Mucosa of rectum (tissue), 2 donors: ENCODE measurements around the gene PYGO1.

Source experiments
- H3K27ac ChIP-seq, 2 donors: one replicate each; pipeline ENCODE4 v1.7.0; 2013; ENCODE audit warnings: inconsistent platforms in 2 of 2, low read depth in 2 of 2, low read length in 2 of 2
- H3K27me3 ChIP-seq, 2 donors: one replicate each; pipeline ENCODE4 v1.7.0; 2013; ENCODE audit warnings: low read length in 2 of 2; ENCODE audit not compliant: control insufficient read depth in 2 of 2, insufficient read depth in 2 of 2
- H3K36me3 ChIP-seq, 2 donors: one replicate each; pipeline ENCODE4 v1.7.0; 2013; ENCODE audit warnings: low read length in 2 of 2; ENCODE audit not compliant: control insufficient read depth in 2 of 2, insufficient read depth in 2 of 2
- H3K4me1 ChIP-seq, 2 donors: one replicate each; pipeline ENCODE4 v1.7.0; 2013; ENCODE audit warnings: low read length in 2 of 2, mild to moderate bottlenecking in 1 of 2; ENCODE audit not compliant: control insufficient read depth in 2 of 2, insufficient read depth in 2 of 2
- H3K4me3 ChIP-seq, 2 donors: one replicate each; pipeline ENCODE4 v1.7.0; 2013; ENCODE audit warnings: low read length in 2 of 2
- H3K9ac ChIP-seq, 2 donors: one replicate each; pipeline ENCODE4 v1.7.0; 2013; ENCODE audit warnings: low read length in 2 of 2, low read depth in 1 of 2, mild to moderate bottlenecking in 1 of 2
- H3K9me3 ChIP-seq, 2 donors: one replicate each; pipeline ENCODE4 v1.7.0; 2013; ENCODE audit warnings: low read length in 2 of 2; ENCODE audit not compliant: control insufficient read depth in 2 of 2
- donor health status: healthy.
- donor health status: Normal muscosa, but diverticular disease.

The PYGO1 gene

GRCh38 chr15:55576943-55577342 is 11.2 kb downstream of the PYGO1 start:
- no peak overlapping the region for H3K9ac ChIP-seq
- H3K4me1 ChIP-seq = no peaks in the 10 kb centered on the region
- no peak overlapping the region for H3K4me3 ChIP-seq
- no peaks in the 10 kb centered on the region for H3K9me3 ChIP-seq
- H3K27ac ChIP-seq = no peak overlapping the region
- H3K27me3 ChIP-seq = peaks cover 0 to 2% of the 10 kb centered on the region in 2 donors
- no peaks in the 10 kb centered on the region for H3K36me3 ChIP-seq

- H3K4me3 ChIP-seq = no peak overlapping the region
- no peak overlapping the region for H3K27ac ChIP-seq
- H3K36me3 ChIP-seq = no peaks in the 10 kb centered on the region
- no peaks in the 10 kb centered on the region for H3K27me3 ChIP-seq
- H3K9ac ChIP-seq = no peak overlapping the region
- no peaks in the 10 kb centered on the region for H3K4me1 ChIP-seq
- H3K9me3 ChIP-seq = no peaks in the 10 kb centered on the region
Observed at GRCh38 chr15:55574096-55574495, 14.0 kb downstream of the PYGO1 start.

GRCh38 chr15:55573224-55573623 is 14.9 kb downstream of the PYGO1 start:
- no peak overlapping the region for H3K27ac ChIP-seq
- H3K27me3 ChIP-seq = no peaks in the 10 kb centered on the region
- H3K4me1 ChIP-seq = no peaks in the 10 kb centered on the region
- no peak overlapping the region for H3K9ac ChIP-seq
- H3K9me3 ChIP-seq = no peaks in the 10 kb centered on the region
- no peak overlapping the region for H3K4me3 ChIP-seq
- H3K36me3 ChIP-seq = no peaks in the 10 kb centered on the region

- no peaks in the 10 kb centered on the region for H3K9me3 ChIP-seq
Observed at GRCh38 chr15:55564347-55565145, 23.6 kb downstream of the PYGO1 start.

GRCh38 chr15:55562601-55563000 is 25.5 kb downstream of the PYGO1 start:
- H3K4me1 ChIP-seq = no peaks in the 10 kb centered on the region
- H3K9me3 ChIP-seq = no peaks in the 10 kb centered on the region
- no peak overlapping the region for H3K9ac ChIP-seq
- no peak overlapping the region for H3K27ac ChIP-seq
- H3K4me3 ChIP-seq = no peak overlapping the region
- no peaks in the 10 kb centered on the region for H3K27me3 ChIP-seq
- H3K36me3 ChIP-seq = no peaks in the 10 kb centered on the region

More at GRCh38 chr15:55564347-55565145, 23.6 kb downstream of the PYGO1 start:
- no peak overlapping the region for H3K4me3 ChIP-seq
- no peaks in the 10 kb centered on the region for H3K27me3 ChIP-seq
- no peak overlapping the region for H3K9ac ChIP-seq
- H3K4me1 ChIP-seq = no peaks in the 10 kb centered on the region
- no peak overlapping the region for H3K27ac ChIP-seq
- H3K36me3 ChIP-seq = no peaks in the 10 kb centered on the region

- Histone ChIP-seq H3K27me3 (no peaks in the 10 kb centered on the region), H3K4me1 (no peaks in the 10 kb centered on the region), H3K27ac (no peak overlapping the region), H3K36me3 (no peaks in the 10 kb centered on the region), H3K9ac (no peak overlapping the region), H3K9me3 (no peaks in the 10 kb centered on the region), H3K4me3 (no peak overlapping the region)
Observed at GRCh38 chr15:55555089-55555488, 33.1 kb downstream of the PYGO1 start.

GRCh38 chr15:55552926-55553325 is 35.2 kb downstream of the PYGO1 start:
- Histone ChIP-seq H3K36me3 (no peaks in the 10 kb centered on the region), H3K4me3 (no peak overlapping the region), H3K4me1 (no peaks in the 10 kb centered on the region), H3K9me3 (no peaks in the 10 kb centered on the region), H3K9ac (no peak overlapping the region), H3K27me3 (no peaks in the 10 kb centered on the region), H3K27ac (no peak overlapping the region)

- Histone ChIP-seq H3K36me3 (no peaks in the 10 kb centered on the region), H3K27me3 (no peaks in the 10 kb centered on the region), H3K4me1 (no peaks in the 10 kb centered on the region), H3K27ac (no peak overlapping the region), H3K4me3 (no peak overlapping the region), H3K9ac (no peak overlapping the region), H3K9me3 (no peaks in the 10 kb centered on the region)
Observed at GRCh38 chr15:55552451-55552850, 35.7 kb downstream of the PYGO1 start.

GRCh38 chr15:55549305-55549704 is 38.8 kb downstream of the PYGO1 start:
- H3K27ac ChIP-seq = no peak overlapping the region
- no peaks in the 10 kb centered on the region for H3K4me1 ChIP-seq
- H3K36me3 ChIP-seq = peaks cover 0 to 3% of the 10 kb centered on the region in 2 donors
- H3K9ac ChIP-seq = no peak overlapping the region
- peaks cover 0 to 3% of the 10 kb centered on the region in 2 donors for H3K27me3 ChIP-seq
- H3K4me3 ChIP-seq = no peak overlapping the region
- H3K9me3 ChIP-seq = no peaks in the 10 kb centered on the region

GRCh38 chr15:55546718-55547117 is 41.4 kb downstream of the PYGO1 start:
- no peak overlapping the region for H3K27ac ChIP-seq
- no peak overlapping the region for H3K4me3 ChIP-seq
- H3K9ac ChIP-seq = no peak overlapping the region
- peaks cover 0 to 3% of the 10 kb centered on the region in 2 donors for H3K27me3 ChIP-seq
- H3K4me1 ChIP-seq = no peaks in the 10 kb centered on the region
- peaks cover 0 to 3% of the 10 kb centered on the region in 2 donors for H3K36me3 ChIP-seq
- no peaks in the 10 kb centered on the region for H3K9me3 ChIP-seq
